Stomach (tissue), 9 donors: ENCODE results near the gene GPRC5C. TPM values are rescaled to one million over a fixed set of nuclear protein-coding genes. Genes with fewer than 3 reads are reported as not detected.
A peak's percentile ranks its signal among the peaks of the same experiment; 100 is the strongest.

Experiments used
- DNase-seq, 2 donors: peaks; one replicate each; pipeline versions ENCODE4 v3.0.0 to v3.0.0-alpha.2; 2013 to 2019
- H3K27ac ChIP-seq, 5 donors: fragments of 200-600 bp in 4 of 5; sonication (generic) in 4 of 5; one replicate each; pipeline ENCODE4 v1.5.1; 2013 to 2019; ENCODE audit warnings: mild to moderate bottlenecking in 1 of 5, moderate library complexity in 1 of 5
- H3K27me3 ChIP-seq, 3 donors: fragments of 200-600 bp; sonication (generic); one replicate each; pipeline ENCODE4 v1.5.1; 2017 to 2019; ENCODE audit warnings: mixed run types in 1 of 3
- H3K36me3 ChIP-seq, 4 donors: fragments of 200-600 bp; sonication (generic); 1 replicate in 3 of 4; 2 replicates in 1 of 4; pipeline ENCODE4 v1.5.1; 2016 to 2019
- H3K4me1 ChIP-seq, 4 donors: fragments of 200-600 bp; sonication (generic); one replicate each; pipeline ENCODE4 v1.5.1; 2016 to 2019
- H3K4me3 ChIP-seq, 4 donors: fragments of 200-600 bp; sonication (generic) in 3 of 4; one replicate each; pipeline ENCODE4 v1.5.1; 2016 to 2019; ENCODE audit warnings: mild to moderate bottlenecking in 1 of 4
- H3K9me3 ChIP-seq, 4 donors: fragments of 200-600 bp; sonication (generic); one replicate each; pipeline ENCODE4 v1.5.1; 2016 to 2019
- CTCF ChIP-seq, 7 experiments: fragments of 450-650 bp in 4 of 7; fragments of 200-600 bp in 3 of 7; sonication (generic) in 3 of 7; IDR thresholded peaks; one replicate each; pipeline ENCODE4 v1.5.1; 2016 to 2019; ENCODE audit warnings: antibody characterized with exemption in 7 of 7, control low read depth in 2 of 7, mild to moderate bottlenecking in 1 of 7
- EP300 ChIP-seq: sonication (generic); formaldehyde crosslinking; IDR thresholded peaks from one replicate; pipeline ENCODE4 v1.6.1; 2017; ENCODE audit warnings: antibody characterized with exemption
- POLR2A ChIP-seq, 4 donors: fragments of 450-650 bp; IDR thresholded peaks; one replicate each; pipeline ENCODE4 v1.6.1; 2016; ENCODE audit warnings: antibody characterized with exemption in 4 of 4, control low read depth in 2 of 4, mild to moderate bottlenecking in 1 of 4, moderate library complexity in 1 of 4
- POLR2AphosphoS5 ChIP-seq, 3 donors: sonication (generic); formaldehyde crosslinking; IDR thresholded peaks; one replicate each; pipeline ENCODE4 v1.6.1; 2016; ENCODE audit warnings: antibody characterized with exemption in 3 of 3
- WGBS, 5 donors: extraction: QIAGEN DNeasy Blood & Tissue Kit in 3 of 5; methylation state at CpG; one replicate each; pipeline versions ENCODE4 v1.1.5 to v1.1.7; 2013 to 2018; 5-methylcytosine and 5-hydroxymethylcytosine counted together
- intact Hi-C: fragments of 100-400 bp; cut with DNase I; formaldehyde crosslinking; loops from one replicate; pipeline ENCODE4 v1.15.1; 2023; ENCODE audit warnings: low total_unique reads
- polyA plus RNA-seq, 3 donors: library from polyadenylated mRNA; stranded (reverse); fragments of 200-250 nt; gene quantifications; one replicate each; pipeline ENCODE4 v1.2.3, GENCODE V29; 2013
- total RNA-seq, 5 donors: library from RNA; depleted of rRNA; stranded (reverse); fragments of >200 nt; gene quantifications; one replicate each; pipeline versions ENCODE4 v1.1.0 to v1.2.3, GENCODE V29; 2014 to 2016
- donor health status: healthy with polysubstance abuse.
- donor health status: Bipolar disorder and iron deficiency.
- donor health status: healthy.

The GPRC5C gene
- total and polyA plus RNA-seq, 8 donors: 66.5 to 321 (median 129) TPM

- H3K4me1 ChIP-seq: peaks cover 32 to 69% (median 61%) of the 10 kb centered on the region in 4 donors
- 31 to 65% (median 39%) methylated on average over 5 to 6 of the region's 6 CpGs for WGBS, 5 donors
- no peaks in the 10 kb centered on the region for H3K36me3 ChIP-seq
- H3K4me3 ChIP-seq: no peak overlapping the region
- DNase-seq: no peak
- TF ChIP-seq POLR2A (IDR thresholded peaks at IDR 0.05) (no peak), CTCF (IDR thresholded peaks at IDR 0.05) (peak in 1 of 7 experiments; percentile 4), POLR2AphosphoS5 (IDR thresholded peaks at IDR 0.05) (no peak)
- peak overlapping the region; percentile 88 to 99 (median 96) for H3K27ac ChIP-seq
- no peaks in the 10 kb centered on the region for H3K9me3 ChIP-seq
- H3K27me3 ChIP-seq: peaks cover 0 to 42% (median 17%) of the 10 kb centered on the region in 3 donors
- intact Hi-C loops: no loop called here
These were observed 4.1 kb upstream of the GPRC5C start for GRCh38 chr17:74427763-74428153.

GRCh38 chr17:74429604-74430384 lies 2.1 kb upstream of the GPRC5C start:
- Histone ChIP-seq H3K27me3 (peaks cover 0 to 49% (median 17%) of the 10 kb centered on the region in 3 donors), H3K36me3 (no peaks in the 10 kb centered on the region), H3K9me3 (no peaks in the 10 kb centered on the region), H3K4me3 (peak overlapping the region; percentile 66 to 78 (median 72)), H3K4me1 (peaks cover 32 to 84% (median 68%) of the 10 kb centered on the region in 4 donors), H3K27ac (peak overlapping the region; percentile 96 to 99 (median 96))
- peak; percentile 74 for DNase-seq
- TF ChIP-seq POLR2AphosphoS5 (IDR thresholded peaks at IDR 0.05) (peak in 2 of 3 donors; percentile 29 to 40), CTCF (IDR thresholded peaks at IDR 0.05) (no peak)
- intact Hi-C loops: no loop called here
- 35 to 62% (median 51%) methylated on average over 16 to 19 of the region's 19 CpGs for WGBS, 5 donors

- Histone ChIP-seq H3K27me3 (peaks cover 0 to 44% (median 17%) of the 10 kb centered on the region in 3 donors), H3K4me3 (peak overlapping the region; percentile 66 to 78 (median 72)), H3K27ac (peak overlapping the region; percentile 96 to 99 (median 96)), H3K9me3 (no peaks in the 10 kb centered on the region), H3K4me1 (peaks cover 32 to 84% (median 68%) of the 10 kb centered on the region in 4 donors), H3K36me3 (no peaks in the 10 kb centered on the region)
- intact Hi-C loops: no loop called here
- DNase-seq: no peak
- TF ChIP-seq POLR2AphosphoS5 (IDR thresholded peaks at IDR 0.05) (no peak), CTCF (IDR thresholded peaks at IDR 0.05) (no peak), EP300 (no peak), POLR2A (IDR thresholded peaks at IDR 0.05) (no peak)
- WGBS, 5 donors: 7 to 16% (median 11%) methylated on average over 9 to 13 of the region's 13 CpGs
These were observed 1.5 kb upstream of the GPRC5C start for GRCh38 chr17:74430385-74430705.

GRCh38 chr17:74430706-74431567 lies 951 bp upstream of the GPRC5C start:
- DNase-seq: peak; percentile 97 to 98
- Histone ChIP-seq H3K4me3 (peak overlapping the region; percentile 66 to 78 (median 72)), H3K9me3 (no peaks in the 10 kb centered on the region), H3K4me1 (peaks cover 37 to 85% (median 71%) of the 10 kb centered on the region in 4 donors), H3K27me3 (peaks cover 0 to 44% (median 17%) of the 10 kb centered on the region in 3 donors), H3K36me3 (no peaks in the 10 kb centered on the region), H3K27ac (peak overlapping the region; percentile 96 to 99 (median 96))
- TF ChIP-seq POLR2A (IDR thresholded peaks at IDR 0.05) (peak in 2 of 4 donors; percentile 36 to 47), POLR2AphosphoS5 (IDR thresholded peaks at IDR 0.05) (peak in 2 of 3 donors; percentile 69 to 80), EP300 (no peak)
- intact Hi-C loops: no loop called here
- WGBS, 5 donors: 1 to 2% (median 1%) methylated on average over 59 to 67 of the region's 67 CpGs
